Mesodermal cell (in vitro differentiated cells): Measurements from ENCODE around the gene EFCAB6.

ENCODE experiments used
- H3K27ac ChIP-seq: 2 replicates; pipeline ENCODE4 v1.7.0; 2013; ENCODE audit warnings: mild to moderate bottlenecking, low read depth, low read length, moderate library complexity; ENCODE audit not compliant: severe bottlenecking
- H3K36me3 ChIP-seq: 2 replicates; pipeline ENCODE4 v1.7.1; 2013; ENCODE audit warnings: mild to moderate bottlenecking, low read length, moderate library complexity; ENCODE audit not compliant: control insufficient read depth, insufficient read depth
- H3K4me1 ChIP-seq: one replicate; pipeline ENCODE4 v1.7.1; 2013; ENCODE audit warnings: mild to moderate bottlenecking, low read length; ENCODE audit not compliant: insufficient read depth, control insufficient read depth, poor library complexity, severe bottlenecking
- H3K4me3 ChIP-seq: 2 replicates; pipeline ENCODE4 v1.7.0; 2013; ENCODE audit warnings: low read length, control low read depth, mild to moderate bottlenecking; ENCODE audit not compliant: insufficient read depth, poor library complexity, severe bottlenecking; ENCODE audit errors: extremely low read depth
- H3K9me3 ChIP-seq: 2 replicates; pipeline ENCODE4 v1.7.1; 2013; ENCODE audit warnings: mild to moderate bottlenecking, low read length, moderate library complexity; ENCODE audit not compliant: control insufficient read depth
- WGBS, 2 experiments: methylation state at CpG; one replicate each; pipeline ENCODE4 v1.1.5; 2013; ENCODE audit warnings: missing lambda C conversion rate in 2 of 2; ENCODE audit not compliant: insufficient coverage in 2 of 2; 5-methylcytosine and 5-hydroxymethylcytosine counted together

The EFCAB6 gene

GRCh38 chr22:43755011-43755410 lies 57.1 kb downstream of the EFCAB6 start:
- WGBS, 2 experiments, result 88 to 100% methylated on average over 1 of the region's 2 CpGs
- Histone ChIP-seq H3K27ac (no peak overlapping the region), H3K4me3 (no peak overlapping the region), H3K36me3 (no peaks in the 10 kb centered on the region), H3K9me3 (no peaks in the 10 kb centered on the region), H3K4me1 (no peaks in the 10 kb centered on the region)

DNA sequence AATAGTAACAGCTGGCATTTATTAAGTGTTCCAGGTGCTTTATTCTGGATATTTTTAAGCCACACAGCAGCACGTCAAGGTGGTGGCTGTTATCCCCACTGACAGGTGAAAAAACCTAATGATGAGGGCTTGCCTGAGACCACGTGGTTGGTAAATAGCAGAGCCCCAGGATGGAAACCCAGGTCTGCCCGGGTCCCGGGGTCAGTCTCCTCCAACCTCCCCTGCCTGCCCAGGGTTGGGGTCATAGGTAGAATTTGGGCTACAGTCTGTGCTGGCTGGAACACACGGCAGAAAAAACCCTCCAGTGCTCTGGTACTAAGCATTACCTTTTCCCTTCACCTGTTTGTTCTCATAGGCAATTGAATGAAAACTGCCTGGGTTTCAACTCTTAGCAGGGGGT lies 57.9 kb downstream of the EFCAB6 start:
- WGBS, 2 experiments, result 76 to 86% methylated on average over 2 to 5 of the region's 5 CpGs
- Histone ChIP-seq H3K36me3 (no peaks in the 10 kb centered on the region), H3K4me3 (no peak overlapping the region), H3K27ac (no peak overlapping the region), H3K4me1 (no peaks in the 10 kb centered on the region), H3K9me3 (no peaks in the 10 kb centered on the region)

GRCh38 chr22:43753688-43754087 lies 58.4 kb downstream of the EFCAB6 start:
- no CpG with 5 or more reads among the region's 2 CpGs for WGBS, 2 experiments
- Histone ChIP-seq H3K27ac (no peak overlapping the region), H3K4me3 (no peak overlapping the region), H3K9me3 (no peaks in the 10 kb centered on the region), H3K4me1 (no peaks in the 10 kb centered on the region), H3K36me3 (no peaks in the 10 kb centered on the region)

- Histone ChIP-seq H3K9me3 (no peaks in the 10 kb centered on the region), H3K27ac (no peak overlapping the region), H3K4me1 (no peaks in the 10 kb centered on the region), H3K4me3 (no peak overlapping the region), H3K36me3 (no peaks in the 10 kb centered on the region)
- 87% methylated on average over 2 of the region's 3 CpGs; no CpG with 5 or more reads in 1 of the 2 experiments for WGBS, 2 experiments
These were observed 61.4 kb downstream of the EFCAB6 start for GRCh38 chr22:43750751-43751150.

DNA sequence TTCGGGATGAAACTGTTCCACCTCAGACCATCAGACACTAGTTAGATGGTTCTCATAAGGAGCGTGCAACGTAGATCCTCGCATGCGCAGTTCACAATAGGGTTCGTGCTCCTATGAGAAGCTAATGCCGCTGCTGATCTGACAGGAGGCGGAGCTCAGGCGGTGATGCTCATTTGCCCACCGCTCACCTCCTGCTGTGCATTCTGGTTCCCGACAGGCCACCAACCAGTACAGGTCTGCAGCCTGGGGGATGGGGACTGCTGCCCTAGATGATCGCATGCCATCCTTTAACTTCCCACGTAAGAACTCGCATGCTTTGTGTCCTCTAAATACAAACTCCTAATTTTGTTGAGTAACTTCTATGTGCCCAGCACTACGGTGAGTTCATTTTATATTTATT lies 62.6 kb downstream of the EFCAB6 start:
- H3K4me1 ChIP-seq, result no peaks in the 10 kb centered on the region
- no peak overlapping the region for H3K4me3 ChIP-seq
- WGBS, 2 experiments, result 72 to 80% methylated on average over 15 of the region's 15 CpGs
- H3K9me3 ChIP-seq, result no peaks in the 10 kb centered on the region
- H3K36me3 ChIP-seq, result no peaks in the 10 kb centered on the region
- H3K27ac ChIP-seq, result no peak overlapping the region

GRCh38 chr22:43747877-43748276 lies 64.2 kb downstream of the EFCAB6 start:
- no peaks in the 10 kb centered on the region for H3K9me3 ChIP-seq
- no peak overlapping the region for H3K4me3 ChIP-seq
- H3K36me3 ChIP-seq, result no peaks in the 10 kb centered on the region
- H3K27ac ChIP-seq, result no peak overlapping the region
- no peaks in the 10 kb centered on the region for H3K4me1 ChIP-seq
- WGBS, 2 experiments, result 92 to 96% methylated on average over 4 to 6 of the region's 6 CpGs

GRCh38 chr22:43747058-43747457 lies 65.0 kb downstream of the EFCAB6 start:
- H3K36me3 ChIP-seq, result no peaks in the 10 kb centered on the region
- no peak overlapping the region for H3K4me3 ChIP-seq
- 90 to 100% methylated on average over 5 to 6 of the region's 6 CpGs for WGBS, 2 experiments
- no peaks in the 10 kb centered on the region for H3K9me3 ChIP-seq
- no peaks in the 10 kb centered on the region for H3K4me1 ChIP-seq
- no peak overlapping the region for H3K27ac ChIP-seq

DNA sequence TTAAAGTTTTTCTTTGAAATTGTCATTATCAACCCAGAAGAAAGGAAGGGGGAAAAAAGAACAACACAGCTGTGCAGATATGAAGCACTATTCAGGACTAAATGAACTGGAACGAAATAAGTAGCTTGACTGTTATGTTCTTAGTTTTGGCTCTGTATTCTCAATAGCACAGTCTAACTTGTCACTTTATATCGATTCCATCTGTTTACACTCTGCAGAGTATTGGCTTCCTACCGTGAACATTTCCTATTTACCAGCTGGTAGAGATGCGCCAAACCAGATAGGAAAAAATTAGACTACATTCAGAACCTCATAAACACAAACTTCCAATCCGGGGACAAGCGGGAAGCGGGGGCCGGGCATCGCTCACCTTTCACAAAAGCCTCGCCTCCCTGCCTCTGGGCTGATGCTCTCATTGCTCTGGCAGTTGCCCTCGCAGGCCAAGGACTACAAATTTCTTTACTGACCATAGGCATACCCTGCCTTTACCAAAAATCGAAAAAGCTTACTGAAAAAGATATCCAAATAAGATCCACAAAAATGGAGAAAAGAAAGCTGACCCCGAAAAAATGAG lies 66.2 kb downstream of the EFCAB6 start:
- 82 to 93% methylated on average over 7 to 13 of the region's 13 CpGs for WGBS, 2 experiments
- no peaks in the 10 kb centered on the region for H3K4me1 ChIP-seq
- H3K4me3 ChIP-seq, result no peak overlapping the region
- H3K9me3 ChIP-seq, result no peaks in the 10 kb centered on the region
- H3K27ac ChIP-seq, result no peak overlapping the region
- no peaks in the 10 kb centered on the region for H3K36me3 ChIP-seq

DNA sequence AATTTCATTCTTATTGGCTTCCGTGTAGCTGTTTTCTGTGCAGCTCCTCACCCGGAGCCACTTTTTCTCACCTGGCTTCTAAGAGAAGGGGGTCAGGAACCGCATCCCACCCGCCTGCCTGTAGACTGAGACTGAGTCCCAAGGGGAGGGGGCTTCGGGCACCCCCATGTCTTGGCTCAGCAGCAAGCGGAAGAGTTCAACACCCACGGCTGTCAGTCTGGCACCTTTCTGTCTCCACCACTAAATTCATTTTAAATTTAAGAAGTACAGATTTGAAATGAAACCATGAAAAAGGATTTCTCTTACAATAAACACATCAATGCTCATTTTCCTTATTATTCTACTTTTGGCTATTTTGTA lies 66.7 kb downstream of the EFCAB6 start:
- no peak overlapping the region for H3K27ac ChIP-seq
- no peak overlapping the region for H3K4me3 ChIP-seq
- H3K4me1 ChIP-seq, result no peaks in the 10 kb centered on the region
- H3K9me3 ChIP-seq, result no peaks in the 10 kb centered on the region
- no peaks in the 10 kb centered on the region for H3K36me3 ChIP-seq
- WGBS, 2 experiments, result 77 to 85% methylated on average over 4 of the region's 7 CpGs

- H3K4me3 ChIP-seq, result no peak overlapping the region
- H3K36me3 ChIP-seq, result no peaks in the 10 kb centered on the region
- no peaks in the 10 kb centered on the region for H3K9me3 ChIP-seq
- no peaks in the 10 kb centered on the region for H3K4me1 ChIP-seq
- H3K27ac ChIP-seq, result no peak overlapping the region
- 75 to 89% methylated on average over 2 to 8 of the region's 9 CpGs for WGBS, 2 experiments
These were observed 67.2 kb downstream of the EFCAB6 start for GRCh38 chr22:43744700-43745410.

DNA sequence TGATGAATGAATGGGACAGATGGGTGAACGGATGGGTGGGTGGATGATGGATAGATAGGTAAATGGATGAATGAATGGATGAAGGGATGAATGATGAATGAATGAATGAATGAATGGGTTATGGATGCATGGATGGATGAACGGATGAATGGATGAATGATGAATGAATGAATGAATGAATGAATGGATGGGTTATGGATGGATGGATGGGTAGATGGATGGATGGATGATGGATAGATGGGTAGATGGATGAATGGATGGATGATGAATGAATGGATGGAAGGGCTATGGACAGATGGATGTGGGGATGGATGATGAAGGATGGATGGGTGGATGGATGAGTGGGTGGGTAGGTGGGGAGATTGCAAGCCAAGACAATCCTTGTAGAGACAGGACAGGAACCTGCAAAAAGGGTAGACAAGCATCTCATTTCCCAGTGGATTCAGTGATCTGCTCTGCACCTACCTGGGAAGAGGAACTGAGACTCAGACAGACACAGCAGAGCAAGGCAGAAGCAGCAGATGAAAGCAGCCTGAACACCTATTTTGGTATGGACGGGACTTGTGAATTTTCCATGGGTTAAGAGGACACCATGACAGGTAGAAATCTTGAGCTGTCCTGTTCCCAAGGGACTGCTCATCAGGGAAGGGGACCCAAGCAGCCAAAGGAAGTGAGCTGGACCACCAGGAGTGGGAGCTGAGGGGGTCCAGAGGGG lies 68.0 kb downstream of the EFCAB6 start:
- H3K4me3 ChIP-seq, result no peak overlapping the region
- H3K4me1 ChIP-seq, result no peaks in the 10 kb centered on the region
- no peak overlapping the region for H3K27ac ChIP-seq
- H3K36me3 ChIP-seq, result no peaks in the 10 kb centered on the region
- H3K9me3 ChIP-seq, result no peaks in the 10 kb centered on the region
- WGBS, 2 experiments, result 93 to 96% methylated on average over 3 of the region's 3 CpGs
